Testis (tissue), 3 donors: ENCODE data around the gene AMOTL2. TPM values are rescaled to one million over a fixed set of nuclear protein-coding genes. Genes with fewer than 3 reads are reported as not detected.

Experiments used
- DNase-seq: peaks from one replicate; pipeline ENCODE4 v3.0.0-alpha.2; 2019
- H3K27ac ChIP-seq, 2 donors: fragments of 200-600 bp; sonication (generic); one replicate each; pipeline ENCODE4 v1.5.1; 2019
- H3K27me3 ChIP-seq: fragments of 200-600 bp; sonication (generic); one replicate; pipeline ENCODE4 v1.5.1; 2019
- H3K36me3 ChIP-seq: fragments of 200-600 bp; sonication (generic); one replicate; pipeline ENCODE4 v1.5.1; 2017; ENCODE audit warnings: low read depth; ENCODE audit errors: missing control alignments
- H3K4me1 ChIP-seq: fragments of 200-600 bp; sonication (generic); one replicate; pipeline ENCODE4 v1.5.1; 2019
- H3K4me3 ChIP-seq, 2 donors: fragments of 200-600 bp; sonication (generic); one replicate each; pipeline ENCODE4 v1.5.1; 2017 to 2019
- H3K9me3 ChIP-seq: fragments of 200-600 bp; sonication (generic); one replicate; pipeline ENCODE4 v1.5.1; 2017
- POLR2A ChIP-seq: fragments of 450-650 bp; IDR thresholded peaks from one replicate; pipeline ENCODE4 v1.6.1; 2017; ENCODE audit warnings: antibody characterized with exemption, mild to moderate bottlenecking, moderate library complexity
- WGBS, 2 donors: methylation state at CpG; one replicate each; pipeline ENCODE4 v1.1.5; 2018; 5-methylcytosine and 5-hydroxymethylcytosine counted together
- intact Hi-C: fragments of 100-400 bp; cut with DNase I; formaldehyde crosslinking; loops from one replicate; pipeline ENCODE4 v1.15.1; 2023; ENCODE audit warnings: low total_unique reads
- polyA plus RNA-seq: library from polyadenylated mRNA; stranded (reverse); fragments of 350-450 nt; fragmentation: Illumina TruSeq; extraction: RNeasy Lipid Tissue Mini Kit (QIAGEN cat#74804); gene quantifications from one replicate; pipeline ENCODE4 v1.2.3, GENCODE V29; 2014; ENCODE audit warnings: low read depth, low replicate concordance; ENCODE audit not compliant: insufficient read depth
- total RNA-seq, 2 donors: library from RNA; depleted of rRNA; stranded (reverse); fragments of >200 nt; gene quantifications; one replicate each; pipeline ENCODE4 v1.2.3, GENCODE V29; 2016
- TF ChIP-seq, protein P1 (sequence below), 3 experiments: fragments of 450-650 bp in 2 of 3; fragments of 200-600 bp in 1 of 3; sonication (generic) in 1 of 3; IDR thresholded peaks; one replicate each; pipeline ENCODE4 v1.5.1; 2016 to 2019; ENCODE audit warnings: antibody characterized with exemption in 3 of 3, mild to moderate bottlenecking in 2 of 3, moderate library complexity in 1 of 3

The AMOTL2 gene
- total and polyA plus RNA-seq, 3 donors from 2014 or later = 19.6 to 61.0 (median 35.8) TPM

DNA sequence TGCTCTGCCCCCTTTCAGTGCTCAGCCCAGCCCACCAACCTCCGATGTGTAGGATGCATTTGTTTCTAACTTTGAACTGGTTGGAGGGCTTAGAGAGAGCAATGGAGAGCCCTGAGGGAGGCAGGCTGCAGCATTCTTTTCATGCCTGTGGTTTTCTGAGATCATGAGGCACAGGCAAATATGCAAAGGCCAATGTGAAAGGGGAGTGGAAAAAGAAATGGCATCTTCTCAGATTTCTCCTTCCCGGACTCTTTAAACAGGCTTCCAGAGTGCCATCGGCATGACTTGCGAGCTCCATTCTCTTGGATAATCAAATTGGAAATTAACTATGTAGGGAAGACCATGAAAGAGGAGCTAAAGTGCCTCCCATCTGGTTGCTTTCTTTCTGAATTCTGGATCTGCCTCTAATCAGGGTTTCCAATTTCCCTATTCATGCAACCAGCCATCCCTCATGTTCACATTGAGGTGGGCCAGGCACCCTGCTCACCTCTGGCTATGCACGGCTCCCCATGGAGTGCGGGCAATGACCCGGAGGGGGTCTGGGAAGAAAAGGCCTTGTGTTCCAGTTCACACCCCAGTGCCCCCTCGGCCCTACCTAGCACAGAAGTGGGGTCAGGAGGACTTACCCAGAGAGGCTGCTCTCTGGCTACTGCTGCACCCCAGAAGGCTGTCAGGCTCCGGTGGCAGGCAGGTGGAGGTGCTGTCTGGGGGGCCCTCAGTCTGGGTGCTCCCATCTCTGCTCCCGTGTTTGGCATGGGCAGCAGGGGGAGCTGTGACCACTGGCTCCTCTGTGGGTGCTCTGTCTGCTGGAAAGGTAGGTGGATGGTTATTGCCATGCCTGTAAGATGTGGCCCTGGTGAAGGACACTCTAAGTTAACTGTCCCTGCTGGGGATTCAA is 16.1 kb downstream of the AMOTL2 start:
- WGBS, 2 donors = 57 to 65% methylated on average over 9 to 10 of the region's 10 CpGs
- intact Hi-C loops = loop anchor here (5.0 kb wide), 1 partner anchor 46 kb away; no protein-coding TSS in a partner anchor
- H3K9me3 ChIP-seq = no peaks in the 10 kb centered on the region
- peak; percentile 51 for DNase-seq
- no peak overlapping the region for H3K4me3 ChIP-seq
- H3K4me1 ChIP-seq = peaks cover 36% of the 10 kb centered on the region
- peak overlapping the region; percentile 31 to 57 for H3K27ac ChIP-seq
- TF ChIP-seq, protein P1, sequence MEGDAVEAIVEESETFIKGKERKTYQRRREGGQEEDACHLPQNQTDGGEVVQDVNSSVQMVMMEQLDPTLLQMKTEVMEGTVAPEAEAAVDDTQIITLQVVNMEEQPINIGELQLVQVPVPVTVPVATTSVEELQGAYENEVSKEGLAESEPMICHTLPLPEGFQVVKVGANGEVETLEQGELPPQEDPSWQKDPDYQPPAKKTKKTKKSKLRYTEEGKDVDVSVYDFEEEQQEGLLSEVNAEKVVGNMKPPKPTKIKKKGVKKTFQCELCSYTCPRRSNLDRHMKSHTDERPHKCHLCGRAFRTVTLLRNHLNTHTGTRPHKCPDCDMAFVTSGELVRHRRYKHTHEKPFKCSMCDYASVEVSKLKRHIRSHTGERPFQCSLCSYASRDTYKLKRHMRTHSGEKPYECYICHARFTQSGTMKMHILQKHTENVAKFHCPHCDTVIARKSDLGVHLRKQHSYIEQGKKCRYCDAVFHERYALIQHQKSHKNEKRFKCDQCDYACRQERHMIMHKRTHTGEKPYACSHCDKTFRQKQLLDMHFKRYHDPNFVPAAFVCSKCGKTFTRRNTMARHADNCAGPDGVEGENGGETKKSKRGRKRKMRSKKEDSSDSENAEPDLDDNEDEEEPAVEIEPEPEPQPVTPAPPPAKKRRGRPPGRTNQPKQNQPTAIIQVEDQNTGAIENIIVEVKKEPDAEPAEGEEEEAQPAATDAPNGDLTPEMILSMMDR (IDR thresholded peaks at IDR 0.05) = no peak
- no peak for TF ChIP-seq POLR2A
- H3K27me3 ChIP-seq = no peaks in the 10 kb centered on the region
- H3K36me3 ChIP-seq = no peaks in the 10 kb centered on the region

DNA sequence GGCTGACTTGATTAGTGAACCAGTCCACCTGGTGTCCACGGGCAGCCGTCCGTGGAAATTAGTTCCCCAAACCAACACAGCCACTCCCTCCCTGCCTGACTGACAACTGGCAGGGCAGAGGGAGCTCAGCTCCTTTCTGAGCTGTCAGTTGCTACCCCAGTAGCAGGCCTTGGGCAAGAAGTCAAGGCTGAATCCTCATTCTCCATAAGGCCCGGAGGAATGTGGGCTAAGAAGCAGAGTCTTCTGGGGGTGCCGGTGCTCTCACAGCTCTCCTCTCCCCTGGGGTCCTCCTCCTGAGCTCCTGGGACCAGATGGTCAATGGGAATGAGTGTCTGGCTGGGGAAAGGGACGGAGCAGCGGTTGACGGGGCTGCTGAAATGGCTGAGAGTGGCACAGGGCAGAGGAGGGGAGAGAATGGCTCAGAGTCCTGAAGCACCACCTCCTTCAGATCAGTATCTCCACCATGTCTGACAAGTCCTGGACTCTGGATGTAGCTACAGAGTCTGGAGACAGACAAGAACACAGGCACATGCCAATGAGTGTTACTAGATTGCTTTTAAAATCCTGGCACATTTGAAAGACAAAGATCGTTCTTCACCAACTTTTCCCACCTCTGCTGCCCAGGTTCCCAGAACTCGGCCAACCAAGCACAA is 16.9 kb downstream of the AMOTL2 start:
- no peak for DNase-seq
- TF ChIP-seq POLR2A = no peak
- H3K27ac ChIP-seq = peak overlapping the region; percentile 31 to 57
- H3K27me3 ChIP-seq = no peaks in the 10 kb centered on the region
- WGBS, 2 donors = 48 to 63% methylated on average over 9 to 10 of the region's 10 CpGs
- H3K9me3 ChIP-seq = no peaks in the 10 kb centered on the region
- H3K4me1 ChIP-seq = peaks cover 35% of the 10 kb centered on the region
- intact Hi-C loops = loop anchor here (5.0 kb wide), 1 partner anchor 45 kb away; no protein-coding TSS in a partner anchor
- H3K36me3 ChIP-seq = no peaks in the 10 kb centered on the region
- no peak overlapping the region for H3K4me3 ChIP-seq

DNA sequence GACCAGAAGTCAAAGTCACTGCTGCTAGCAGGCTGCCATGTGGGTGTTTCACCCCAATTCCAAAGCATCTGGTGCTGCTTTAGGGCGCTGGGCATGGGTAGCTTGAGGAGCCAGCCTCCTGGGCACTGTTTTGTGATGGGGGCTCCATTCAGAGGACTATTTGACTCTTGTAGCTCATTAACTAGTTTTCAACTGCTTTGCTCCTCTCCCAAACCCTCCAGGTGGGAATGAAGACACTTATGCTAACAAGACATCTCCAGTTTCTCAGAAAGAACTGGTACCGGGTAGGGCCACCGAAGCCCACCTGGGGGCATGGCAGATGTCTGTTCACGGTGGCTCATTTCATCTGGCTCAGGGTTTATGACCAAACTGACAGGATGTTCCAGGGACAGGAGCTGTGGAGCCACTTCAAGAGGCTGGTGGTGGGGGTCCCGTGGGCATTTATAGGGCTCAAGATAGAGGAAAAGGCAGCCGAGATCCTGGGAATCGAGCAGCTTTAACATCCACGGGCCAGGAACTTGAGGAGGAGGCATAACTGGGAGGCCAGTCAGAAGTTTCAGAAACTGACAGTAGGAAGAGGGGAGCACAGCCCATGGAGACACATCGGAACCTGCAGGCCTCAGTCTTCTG is 17.7 kb downstream of the AMOTL2 start:
- TF ChIP-seq POLR2A = no peak
- TF ChIP-seq, protein P1 (IDR thresholded peaks at IDR 0.05) = no peak
- H3K27me3 ChIP-seq = no peaks in the 10 kb centered on the region
- 87 to 93% methylated on average over 9 of the region's 9 CpGs for WGBS, 2 donors
- no peak for DNase-seq
- H3K9me3 ChIP-seq = no peaks in the 10 kb centered on the region
- intact Hi-C loops = loop anchor here (5.0 kb wide), 1 partner anchor 44 kb away; no protein-coding TSS in a partner anchor
- H3K4me1 ChIP-seq = peaks cover 31% of the 10 kb centered on the region
- no peak overlapping the region for H3K4me3 ChIP-seq
- no peaks in the 10 kb centered on the region for H3K36me3 ChIP-seq
- H3K27ac ChIP-seq = peak overlapping the region in 1 of 2 donors; percentile 17

DNA sequence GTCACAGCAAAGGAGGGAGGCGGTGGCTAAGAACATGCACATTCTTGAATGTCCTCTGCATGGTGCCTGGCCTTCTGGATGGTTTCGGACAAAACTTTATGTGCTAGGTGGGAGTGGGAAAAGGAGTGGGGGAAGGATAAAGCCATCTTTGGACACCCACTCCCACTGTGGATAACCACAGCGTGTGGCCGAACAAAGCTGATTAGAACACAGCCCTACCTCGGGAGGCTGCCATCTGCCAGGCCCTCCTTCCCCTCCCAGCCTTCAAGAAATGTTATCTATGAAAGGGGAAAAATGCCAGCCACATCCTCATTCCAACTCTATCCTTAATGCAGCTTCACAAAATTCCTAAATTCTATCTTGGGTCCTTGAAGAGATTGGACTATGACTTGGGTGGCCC is 18.8 kb downstream of the AMOTL2 start:
- WGBS, 2 donors = 63 to 83% methylated on average over 5 of the region's 5 CpGs
- Histone ChIP-seq H3K4me1 (peaks cover 26% of the 10 kb centered on the region), H3K36me3 (no peaks in the 10 kb centered on the region)

More for the DNA sequence above, 18.8 kb downstream of the AMOTL2 start:
- Histone ChIP-seq H3K9me3 (no peaks in the 10 kb centered on the region), H3K27me3 (no peaks in the 10 kb centered on the region), H3K27ac (no peak overlapping the region), H3K4me3 (no peak overlapping the region)
- DNase-seq = no peak
- no peak for TF ChIP-seq POLR2A
- TF ChIP-seq, protein P1 (IDR thresholded peaks at IDR 0.05) = no peak
- intact Hi-C loops = loop anchor here (5.0 kb wide), 1 partner anchor 43 kb away; no protein-coding TSS in a partner anchor
